HepG2 (cell line): ENCODE measurements around the gene SOX12. TPM values are rescaled to one million over a fixed set of nuclear protein-coding genes. Genes with fewer than 3 reads are reported as not detected.

Experiments used
- MED8 ChIP-seq: sonication (generic); formaldehyde crosslinking; IDR thresholded peaks from 2 replicates; pipeline ENCODE4 v1.8.1; 2023; ENCODE audit warnings: mild to moderate bottlenecking, missing genetic modification reagents; ENCODE audit not compliant: insufficient replicate concordance
- NCOA5 ChIP-seq: sonication (generic); formaldehyde crosslinking; IDR thresholded peaks from 2 replicates; pipeline ENCODE4 v1.4.0; 2020; ENCODE audit warnings: missing genetic modification reagents
- PLSCR1 ChIP-seq: sonication (generic); formaldehyde crosslinking; IDR thresholded peaks from 2 replicates; pipeline ENCODE4 v1.5.0; 2020; ENCODE audit warnings: missing genetic modification reagents, mild to moderate bottlenecking, borderline replicate concordance
- PRDM4 ChIP-seq: sonication (generic); formaldehyde crosslinking; IDR thresholded peaks from 2 replicates; pipeline ENCODE4 v1.9.0; 2021; ENCODE audit warnings: missing genetic modification reagents, borderline replicate concordance
- SMAD3 ChIP-seq: sonication (generic); formaldehyde crosslinking; IDR thresholded peaks from 2 replicates; pipeline ENCODE4 v1.4.0; 2020; ENCODE audit warnings: missing genetic modification reagents
- THRA ChIP-seq: sonication (generic); formaldehyde crosslinking; IDR thresholded peaks from 2 replicates; pipeline ENCODE4 v1.4.0; 2020; ENCODE audit warnings: missing genetic modification reagents, borderline replicate concordance
- TP53 ChIP-seq: sonication (generic); formaldehyde crosslinking; conservative IDR thresholded peaks from 2 replicates; pipeline ENCODE4 v1.4.0; 2020; ENCODE audit warnings: missing genetic modification reagents
- ZBED4 ChIP-seq: sonication (generic); formaldehyde crosslinking; IDR thresholded peaks from 2 replicates; pipeline ENCODE4 v1.4.0; 2020; ENCODE audit warnings: missing genetic modification reagents, borderline replicate concordance
- ZFAT ChIP-seq: sonication (generic); formaldehyde crosslinking; conservative IDR thresholded peaks from 2 replicates; pipeline ENCODE4 v1.8.1; 2023; ENCODE audit warnings: missing genetic modification reagents, inconsistent platforms
- ZIK1 ChIP-seq: sonication (generic); formaldehyde crosslinking; IDR thresholded peaks from 2 replicates; pipeline ENCODE4 v1.5.0; 2020; ENCODE audit warnings: mild to moderate bottlenecking, low read depth, missing genetic modification reagents, borderline replicate concordance
- ZNF3 ChIP-seq: IDR thresholded peaks from 2 replicates; pipeline ENCODE4 v1.7.0; 2017; ENCODE audit warnings: inconsistent platforms
- ZNF501 ChIP-seq: sonication (generic); formaldehyde crosslinking; IDR thresholded peaks from 2 replicates; pipeline ENCODE4 v1.5.1; 2020; ENCODE audit warnings: mild to moderate bottlenecking, moderate library complexity, missing genetic modification reagents
- ZNF512B ChIP-seq: sonication (generic); formaldehyde crosslinking; IDR thresholded peaks from 2 replicates; pipeline ENCODE4 v1.5.1; 2020; ENCODE audit warnings: missing genetic modification reagents, mild to moderate bottlenecking, borderline replicate concordance
- ZNF546 ChIP-seq: sonication (generic); formaldehyde crosslinking; conservative IDR thresholded peaks from 2 replicates; pipeline ENCODE4 v1.8.1; 2023; ENCODE audit warnings: mild to moderate bottlenecking, missing genetic modification reagents
- ZNF724P ChIP-seq: sonication (generic); formaldehyde crosslinking; IDR thresholded peaks from 2 replicates; pipeline ENCODE4 v1.8.0; 2022; ENCODE audit warnings: missing genetic modification reagents, borderline replicate concordance
- ZNF850 ChIP-seq: sonication (generic); formaldehyde crosslinking; conservative IDR thresholded peaks from 2 replicates; pipeline ENCODE4 v1.9.0; 2021; ENCODE audit warnings: mild to moderate bottlenecking, missing genetic modification reagents
- polyA plus RNA-seq, 8 experiments: library from polyadenylated mRNA; depleted of rRNA in 3 of 8; stranded (reverse) in 7 of 8; unstranded in 1 of 8; fragments of >200 nt; fragmentation: Illumina TruSeq in 4 of 8; extraction: Trizol in 4 of 8; gene quantifications; 2 replicates each; pipeline versions ENCODE4 v1.2.1 to v1.2.3, GENCODE V29; 2011 to 2016; ENCODE audit warnings: low read depth in 4 of 8, missing spikeins in 1 of 8, mixed read lengths in 1 of 8; ENCODE audit not compliant: insufficient read depth in 1 of 8
- total RNA-seq, 5 experiments: library from RNA; depleted of rRNA; stranded (reverse); fragments of >200 nt; fragmentation: Illumina TruSeq; extraction: Trizol; gene quantifications; 2 replicates each; pipeline ENCODE4 v1.2.3, GENCODE V29; 2016; ENCODE audit warnings: low read depth in 1 of 5

Gene SOX12
- total and polyA plus RNA-seq, 2 of the 13 experiments (the other 11 are each of a cell fraction or from before 2014, with no cell fraction given), result 10.0 to 18.7 TPM

- TF ChIP-seq PRDM4 (CRISPR knock-in tag) (no peak; the same call in 1 of the 2 replicates), ZNF724P (CRISPR knock-in tag) (peak; percentile 75; the same call in 1 of the 2 replicates), ZNF546 (CRISPR knock-in tag) (no peak; the same call in 1 of the 2 replicates), ZIK1 (no peak), ZBED4 (peak; percentile 12; the same call in 1 of the 2 replicates), ZNF512B (CRISPR knock-in tag) (no peak), ZNF3 (CRISPR knock-in tag) (no peak; the same call in 1 of the 2 replicates), MED8 (CRISPR knock-in tag) (peak; percentile 89), THRA (CRISPR knock-in tag) (peak; percentile 74), ZNF501 (CRISPR knock-in tag) (no peak; the same call in 1 of the 2 replicates), PLSCR1 (0 out of 2 replicates have a peak, but pooled peaks have one; percentile 5), ZNF850 (CRISPR knock-in tag) (no peak), ZFAT (CRISPR knock-in tag) (no peak), NCOA5 (CRISPR knock-in tag) (no peak), TP53 (CRISPR knock-in tag) (no peak), SMAD3 (CRISPR knock-in tag) (peak; percentile 54; the same call in 1 of the 2 replicates)
These were observed 27.2 kb upstream of the SOX12 start (continued) for GRCh38 chr20:297925-298775.
